Activated CD8-positive, alpha-beta memory T cell treated with anti-CD3 and anti-CD28 coated beads, Interleukin-2, amount 50 U/mL, for 24 hours (primary cell): ENCODE measurements around the gene VAC14.
"Not testable (repeated sequence)": the region's sequence is repeated elsewhere in the genome, so short reads cannot be mapped to it uniquely, and the experiment has no call there.

Source experiments
- DNase-seq: peaks from one replicate; pipeline ENCODE4 v3.0.0-alpha.2; 2020; ENCODE audit errors: extremely low read depth

VAC14 gene

GRCh38 chr16:70646260-70647241 is 154.4 kb downstream of the VAC14 start, which contains the start of gene IL34:
TSS of gene IL34 (plus strand) at chr16:70646559. CDS start at chr16:70646948, 389 bp downstream.
- no peak for DNase-seq

DNA sequence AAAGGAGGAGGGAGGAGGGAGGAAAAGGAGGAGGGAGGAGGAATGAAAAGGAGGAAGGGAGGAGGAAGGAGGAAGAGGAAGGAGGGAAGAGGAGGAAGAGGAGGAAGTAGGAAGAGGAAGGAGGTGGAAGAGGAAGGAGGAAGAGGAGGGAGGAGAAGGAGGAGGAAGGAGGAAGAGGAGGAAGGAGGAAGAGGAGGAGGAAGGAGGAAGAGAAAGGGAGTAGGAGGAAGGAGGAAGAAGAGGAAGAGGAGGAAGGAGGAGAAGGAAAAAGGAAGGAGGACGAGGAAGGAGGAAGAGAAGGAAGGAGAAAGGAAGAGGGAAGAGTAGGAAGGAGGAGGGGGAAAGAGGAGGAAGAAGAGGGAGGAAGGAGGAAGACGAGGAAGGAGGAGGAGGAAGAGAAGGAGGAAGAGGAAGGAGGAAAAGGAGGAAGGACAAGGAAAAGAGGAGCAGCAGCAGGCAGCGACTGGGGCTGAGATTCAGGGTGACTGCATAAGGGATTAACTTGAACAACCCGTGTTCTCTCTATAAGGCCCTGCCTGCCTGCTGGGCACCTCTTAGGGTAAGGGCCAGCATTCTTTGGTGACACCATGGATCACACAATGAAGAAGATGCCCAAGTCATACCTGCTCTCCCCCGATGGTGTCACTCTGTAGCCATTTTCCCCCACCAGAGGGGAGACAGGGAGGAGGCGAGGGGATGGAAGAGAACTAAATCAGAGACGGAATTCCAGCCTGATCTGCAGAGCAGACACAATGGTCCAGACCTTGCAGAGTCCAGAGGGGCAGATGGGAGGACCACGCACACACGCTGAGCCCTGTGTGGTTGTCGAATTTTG is 156.0 kb downstream of the VAC14 start:
- no peak for DNase-seq

DNA sequence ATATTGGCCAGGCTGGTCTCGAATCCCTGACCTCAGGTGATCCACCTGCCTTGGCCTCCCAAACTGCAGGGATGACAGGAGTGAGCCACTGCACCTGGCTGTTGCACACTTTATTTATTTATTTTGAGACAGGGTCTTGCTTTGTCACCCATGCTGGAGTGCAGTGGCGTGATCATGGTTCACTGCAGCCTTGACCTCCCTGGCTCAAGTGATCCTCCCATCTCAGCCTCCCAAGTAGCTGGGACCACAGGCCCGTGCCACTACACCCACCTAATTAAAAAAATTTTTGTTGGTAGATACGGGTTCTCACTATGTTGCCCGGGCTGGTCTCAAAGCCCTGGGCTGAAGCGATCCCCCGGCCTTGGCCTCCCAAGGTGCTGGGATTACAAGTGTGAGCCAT is 157.7 kb downstream of the VAC14 start:
- DNase-seq, result not testable (repeated sequence)

- DNase-seq, result no peak
These were observed 158.3 kb downstream of the VAC14 start for GRCh38 chr16:70642633-70643032.

DNA sequence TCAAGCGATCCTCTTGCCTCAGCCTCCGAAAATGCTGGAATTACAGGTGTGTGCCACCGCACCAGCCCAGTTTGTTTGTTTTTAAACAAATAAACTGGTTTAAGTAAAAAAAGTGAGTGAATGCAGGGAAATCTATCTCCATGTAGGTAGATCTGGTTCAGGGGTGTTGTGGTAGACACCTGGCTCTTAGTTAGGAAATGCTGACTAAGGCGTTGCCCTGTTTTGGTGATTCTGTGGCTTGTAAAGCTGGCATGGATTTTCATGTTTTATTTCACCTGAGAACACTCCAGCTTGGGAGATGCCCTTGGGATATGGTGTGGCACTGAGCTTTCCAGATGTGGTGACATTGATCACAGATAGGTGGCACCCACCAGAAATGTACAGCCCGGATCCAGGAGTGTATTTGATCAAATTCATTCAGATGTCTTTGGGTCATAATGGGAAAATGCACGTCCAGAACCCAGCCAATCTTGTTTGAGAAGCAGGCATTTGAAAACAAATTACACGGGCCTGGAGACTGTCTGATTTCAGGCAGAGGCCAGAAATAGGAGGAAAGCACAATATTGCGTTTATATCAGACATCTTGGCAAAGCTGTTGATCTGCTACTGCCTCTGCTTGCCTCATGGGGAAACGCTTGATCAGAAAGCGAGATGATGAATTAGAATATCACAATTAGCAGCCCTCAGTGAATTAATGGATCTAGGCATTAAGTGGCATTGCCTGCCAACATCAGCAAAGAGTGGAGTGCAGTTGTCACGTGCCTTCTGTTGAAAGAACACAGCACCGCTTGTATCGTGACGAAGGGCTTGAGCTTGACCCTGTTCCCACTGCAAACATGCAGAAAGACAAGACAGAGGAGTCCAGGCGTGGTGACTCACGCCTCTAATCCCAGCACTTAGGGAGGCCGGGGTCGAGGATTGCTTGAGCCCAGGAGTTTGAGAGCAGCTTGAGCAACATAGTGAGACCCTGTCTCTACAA is 161.9 kb downstream of the VAC14 start:
- no peak for DNase-seq
